Activated T-cell treated with anti-CD3 and anti-CD28 coated beads for 48 hours (primary cell): Measurements from ENCODE around the gene ERVK3-1.
A peak's percentile ranks its signal among the peaks of the same experiment; 100 is the strongest.
"Not testable (repeated sequence)": the region's sequence is repeated elsewhere in the genome, so short reads cannot be mapped to it uniquely, and the experiment has no call there.

Source experiments
- DNase-seq: peaks from one replicate; pipeline ENCODE4 v3.0.0-alpha.2; 2020; ENCODE audit warnings: low read depth

Gene ERVK3-1

DNA sequence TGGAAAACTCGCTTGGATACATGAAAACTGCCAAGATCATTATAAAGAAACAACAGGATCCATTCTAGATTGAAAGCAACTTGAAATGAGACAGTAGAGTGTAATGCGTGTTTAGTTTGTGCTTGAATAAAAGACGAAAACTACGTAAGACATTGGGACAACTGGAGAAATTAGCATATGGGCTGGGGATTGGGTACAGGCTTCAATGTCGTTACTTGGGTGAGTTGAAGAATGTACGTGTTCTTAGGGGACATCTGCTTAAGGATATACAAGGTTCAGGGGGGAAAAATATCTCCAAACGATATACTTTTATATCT is 471 bp upstream of the ERVK3-1 start:
- DNase-seq: no peak

DNA sequence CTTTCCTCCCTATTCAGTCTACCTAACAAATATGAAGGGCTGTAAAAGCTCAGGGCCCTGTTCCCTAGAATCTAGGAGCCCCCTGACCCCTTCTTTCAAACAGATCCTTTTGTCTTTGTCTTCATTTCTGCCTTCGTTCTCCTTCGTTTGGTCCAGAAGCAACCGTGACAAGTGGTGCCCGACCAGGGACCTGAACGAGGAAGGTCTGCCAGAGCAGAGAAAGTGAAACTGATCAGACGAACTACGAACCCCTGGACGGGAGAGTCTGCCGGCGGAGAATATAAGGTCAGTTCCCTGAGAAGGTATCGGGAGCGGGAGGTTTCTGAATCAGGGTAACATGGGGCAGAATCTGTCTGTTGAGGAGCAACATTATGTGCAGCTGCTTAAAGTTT is 751 bp downstream of the ERVK3-1 start:
- no peak for DNase-seq

DNA sequence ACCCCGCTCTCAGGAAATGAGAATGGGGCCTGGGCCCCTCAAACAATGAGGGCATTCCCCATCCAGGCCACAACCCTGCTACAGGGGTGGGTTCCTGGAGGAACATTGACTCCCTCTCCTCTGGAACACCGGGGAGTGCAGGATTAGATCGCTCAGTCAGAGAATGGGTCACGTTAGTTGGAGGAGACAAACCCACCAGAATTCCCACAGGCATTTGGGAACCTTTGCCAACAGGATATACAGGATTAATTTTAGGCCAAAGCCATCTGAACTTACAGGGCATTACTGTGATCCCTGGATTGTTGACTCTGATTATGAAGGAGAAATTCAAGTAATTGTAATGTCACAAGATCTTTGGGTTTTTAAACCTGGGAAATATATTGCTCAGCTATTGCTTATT is 2.6 kb downstream of the ERVK3-1 start:
- DNase-seq: no peak

DNA sequence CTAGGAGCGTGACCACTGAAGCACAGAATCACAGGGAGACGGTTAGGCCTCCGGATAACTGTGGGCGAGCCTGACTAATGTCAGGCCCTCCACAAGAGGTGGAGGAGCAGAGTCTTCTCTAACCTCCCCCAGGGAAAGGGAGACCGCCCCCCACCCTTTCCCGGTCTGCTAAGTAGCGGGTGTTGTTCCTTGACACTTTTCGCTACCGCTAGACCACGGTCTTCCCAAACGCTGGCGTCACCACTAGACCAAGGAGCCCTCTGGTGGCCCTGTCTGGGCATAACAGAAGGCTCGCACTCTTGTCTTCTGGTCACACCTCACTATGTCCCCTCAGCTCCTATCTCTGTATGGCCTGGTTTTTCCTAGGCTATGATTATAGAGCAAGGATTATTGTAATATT is 5.5 kb downstream of the ERVK3-1 start:
- DNase-seq: not testable (repeated sequence)

DNA sequence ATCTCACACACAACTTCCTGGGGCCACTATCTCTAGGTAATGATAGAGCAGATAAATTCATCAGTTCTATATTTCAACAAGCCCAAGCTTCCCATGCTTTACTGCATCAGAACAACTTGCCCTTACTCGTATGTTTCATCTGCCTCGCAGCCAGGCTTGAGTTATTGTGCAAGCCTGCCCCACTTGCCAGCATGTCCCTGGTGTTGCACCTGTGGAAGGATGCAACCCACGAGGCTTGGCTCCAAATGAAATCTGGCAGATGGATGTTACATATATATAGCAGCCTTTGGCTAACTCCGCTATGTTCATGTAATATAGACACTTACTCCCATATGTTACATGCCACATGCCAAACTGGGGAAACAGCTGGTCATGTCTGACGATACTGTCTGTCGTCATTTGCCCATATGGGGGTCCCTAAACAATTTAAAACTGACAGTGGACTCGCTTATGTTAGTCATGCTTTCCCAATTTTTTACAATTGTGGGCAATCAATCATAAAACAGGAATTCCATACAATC is 6.2 kb downstream of the ERVK3-1 start:
- no peak for DNase-seq

DNA sequence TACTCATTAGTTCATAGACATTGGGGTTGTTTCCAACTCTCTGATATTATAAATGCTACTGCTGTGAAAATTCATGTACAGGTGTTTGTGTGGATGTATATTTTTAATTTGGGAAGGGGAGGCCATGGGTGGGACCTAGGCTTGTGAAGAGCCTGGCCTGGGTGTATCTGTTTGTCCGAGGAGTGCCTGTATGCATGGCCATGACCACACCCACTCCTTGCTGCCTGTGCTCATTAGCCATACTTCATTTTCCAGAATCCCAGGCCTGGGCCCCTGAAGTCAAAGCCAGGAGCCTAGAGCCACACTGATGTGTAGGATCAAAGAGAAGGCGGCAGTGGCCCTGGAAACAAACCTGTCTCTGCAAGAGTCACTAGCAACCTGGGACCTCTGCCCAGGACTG is 10.4 kb downstream of the ERVK3-1 start:
- DNase-seq: no peak

DNA sequence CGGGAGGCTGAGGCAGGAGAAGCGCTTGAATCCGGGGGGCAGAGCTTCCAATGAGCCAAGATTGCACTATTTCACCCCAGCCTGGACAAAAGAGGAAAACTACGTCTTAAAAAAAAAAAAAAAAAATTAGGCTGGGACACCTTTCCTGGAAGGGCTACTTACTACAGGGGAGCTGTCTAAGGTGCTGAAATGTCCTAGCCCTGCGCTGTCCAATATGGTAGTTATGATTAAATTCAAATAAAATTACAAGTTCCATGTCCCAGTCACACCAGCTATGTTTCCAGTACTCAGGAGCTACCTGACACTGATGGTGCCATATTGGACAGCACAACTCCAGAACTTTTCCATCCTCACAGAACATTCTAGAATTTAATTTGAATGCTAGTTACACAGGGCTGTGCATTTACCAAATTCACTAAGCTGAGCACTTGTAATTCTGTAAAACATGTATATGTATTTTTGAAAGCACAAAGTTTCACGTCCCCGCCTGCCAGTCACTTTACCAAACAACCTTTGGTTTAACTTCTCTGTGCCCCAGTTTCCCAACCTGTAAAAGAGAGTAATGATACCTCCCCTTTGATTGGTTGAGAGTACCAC is 12.4 kb downstream of the ERVK3-1 start:
- DNase-seq: no peak

DNA sequence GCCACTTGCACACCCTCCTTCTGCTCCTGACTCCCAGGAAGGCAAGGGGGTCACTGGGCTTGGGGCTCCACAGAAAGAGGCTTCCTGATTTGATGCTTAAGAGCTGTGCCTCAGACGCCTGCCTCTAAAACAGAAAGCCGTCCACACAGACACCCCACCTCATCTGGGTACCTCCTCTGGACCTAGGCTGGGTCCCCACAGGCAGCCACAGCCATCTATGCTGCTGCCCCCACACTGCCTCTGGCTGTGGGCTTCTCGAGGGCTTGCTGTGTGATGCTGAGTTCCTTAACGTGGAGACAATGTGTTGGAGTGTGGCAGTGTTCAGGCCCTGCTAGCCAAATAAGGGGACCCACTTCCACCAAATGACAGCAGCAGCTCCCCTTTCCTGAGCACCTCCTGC is 13.1 kb downstream of the ERVK3-1 start:
- no peak for DNase-seq

DNA sequence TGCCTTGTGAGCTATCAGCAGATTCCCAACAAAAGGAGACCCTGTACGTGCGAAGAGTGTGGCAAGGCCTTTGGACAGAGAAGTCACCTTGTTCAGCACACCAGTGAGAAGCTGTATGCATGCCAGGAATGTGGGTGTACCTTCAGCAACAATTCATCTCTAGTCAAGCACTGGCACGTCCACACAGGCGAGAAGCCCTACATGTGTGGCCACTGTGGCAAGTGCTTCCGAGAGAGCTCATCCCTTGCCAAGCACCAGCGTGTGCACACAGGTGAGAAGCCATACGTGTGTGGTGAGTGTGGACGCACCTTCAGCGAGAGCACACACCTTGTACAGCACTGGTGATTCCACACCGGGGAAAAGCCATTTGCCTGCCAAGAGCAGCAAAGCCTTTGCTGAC is 14.1 kb downstream of the ERVK3-1 start:
- no peak for DNase-seq

DNA sequence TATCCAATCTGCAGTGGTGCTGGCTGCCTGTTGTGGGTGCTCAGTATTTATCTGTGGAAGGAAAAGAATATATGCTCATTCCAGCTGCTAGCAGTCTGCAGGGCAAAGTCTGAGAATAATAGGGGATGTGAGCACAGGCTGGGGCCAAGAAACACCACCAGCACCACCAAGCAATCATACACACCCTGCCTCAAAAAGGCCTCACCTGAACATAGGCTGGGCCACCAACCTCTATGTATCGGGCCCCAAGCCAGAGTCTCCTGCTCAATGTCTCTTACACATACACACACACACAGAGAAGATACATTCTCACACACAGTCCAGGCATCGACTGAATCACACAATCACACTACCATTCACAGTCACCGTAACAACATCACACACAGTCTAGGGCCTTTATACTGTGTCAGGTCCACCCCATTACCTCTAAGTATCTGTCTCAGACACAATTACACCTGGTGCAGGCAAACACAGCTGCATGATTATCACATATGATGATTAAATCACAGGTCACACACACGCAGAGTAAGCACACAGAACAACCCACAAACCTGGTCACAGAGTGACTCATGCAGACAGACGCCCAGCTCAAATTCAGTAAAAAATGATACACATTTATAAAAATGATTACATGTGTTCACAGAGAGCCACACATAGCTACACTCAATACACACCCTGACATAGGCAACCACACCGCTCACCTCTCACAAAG is 20.3 kb downstream of the ERVK3-1 start:
- peak; percentile 12 for DNase-seq

DNA sequence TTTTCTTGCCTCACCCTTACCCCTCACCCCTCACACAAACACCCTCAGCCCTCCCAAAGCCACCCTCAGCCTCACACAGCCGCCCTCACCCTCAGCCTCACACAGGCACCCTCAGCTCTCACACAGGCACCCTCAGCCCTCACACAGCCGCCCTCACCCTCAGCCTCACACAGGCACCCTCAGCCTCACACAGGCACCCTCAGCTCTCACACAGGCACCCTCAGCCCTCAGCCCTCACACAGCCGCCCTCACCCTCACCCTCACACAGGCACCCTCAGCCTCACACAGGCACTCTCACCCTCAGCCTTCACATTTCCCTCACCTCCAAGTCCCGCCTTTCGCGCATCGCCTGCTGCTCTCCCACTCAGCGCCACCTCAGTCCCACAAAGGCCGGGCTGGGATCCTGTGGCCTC is 21.3 kb downstream of the ERVK3-1 start:
- DNase-seq: no peak

DNA sequence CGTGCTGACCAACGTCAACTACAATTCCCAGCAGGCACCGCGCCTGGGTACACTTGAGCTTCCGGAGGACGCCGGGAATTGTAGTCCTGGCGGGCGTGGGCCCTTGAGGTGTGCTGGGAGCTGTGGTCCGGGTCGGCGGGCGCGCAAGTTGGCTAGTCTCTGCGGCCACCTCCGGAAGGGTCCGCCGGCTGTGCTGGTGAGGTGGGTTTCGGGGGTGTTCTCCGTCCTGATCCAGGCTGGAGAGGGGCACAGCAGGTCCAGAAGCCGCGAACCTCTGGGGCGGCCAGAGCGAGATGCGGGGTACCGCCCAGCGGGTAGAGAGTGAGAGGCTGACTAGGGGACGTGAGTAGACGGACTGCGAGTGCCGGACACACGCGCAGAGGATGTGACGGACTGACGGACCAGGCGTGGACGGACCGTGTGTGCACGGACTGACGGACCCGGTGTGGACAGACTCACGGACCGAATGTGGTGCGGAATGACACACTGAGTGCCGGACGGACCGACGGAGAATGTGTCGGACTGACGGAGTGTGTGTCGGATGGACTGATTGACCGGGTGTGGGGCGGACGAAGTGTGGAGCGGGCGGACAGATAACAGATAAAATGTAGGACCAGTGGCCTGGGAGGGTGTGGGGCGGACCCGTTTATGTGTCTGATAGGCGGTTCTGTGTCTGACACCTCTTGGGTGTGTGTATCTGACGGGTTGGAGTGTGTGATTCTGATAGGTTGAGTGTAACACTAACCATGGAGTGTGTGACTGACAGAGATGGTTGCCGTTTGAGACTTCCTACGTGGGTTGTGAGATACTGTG is 21.9 kb downstream of the ERVK3-1 start, which contains the start of gene ZSCAN22:
TSS of gene ZSCAN22 (plus strand) at position 81 of the 813 bp plus-strand sequence. CDS start 7,809 bp downstream, outside the sequence.
- peak; percentile 87 for DNase-seq

DNA sequence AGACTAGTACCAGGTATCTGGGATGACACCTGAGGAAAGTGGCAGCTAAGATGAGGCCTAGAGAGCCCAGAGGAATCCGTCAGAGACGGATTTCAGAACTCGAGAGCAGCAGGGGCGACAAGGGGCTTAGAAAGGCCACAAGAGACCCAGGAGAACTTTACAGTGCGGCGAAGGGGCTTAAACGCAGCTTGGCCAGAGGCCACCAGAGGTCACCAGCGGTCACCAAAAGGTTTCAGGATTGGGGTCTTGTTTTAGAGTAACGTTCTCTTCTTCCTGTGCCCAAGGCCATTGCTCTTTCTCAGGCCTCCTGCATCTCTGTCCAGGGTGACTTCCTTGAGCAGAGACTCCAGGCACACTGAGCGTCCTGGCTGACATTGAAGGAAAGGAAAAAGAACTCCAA is 23.8 kb downstream of the ERVK3-1 start:
- no peak for DNase-seq

DNA sequence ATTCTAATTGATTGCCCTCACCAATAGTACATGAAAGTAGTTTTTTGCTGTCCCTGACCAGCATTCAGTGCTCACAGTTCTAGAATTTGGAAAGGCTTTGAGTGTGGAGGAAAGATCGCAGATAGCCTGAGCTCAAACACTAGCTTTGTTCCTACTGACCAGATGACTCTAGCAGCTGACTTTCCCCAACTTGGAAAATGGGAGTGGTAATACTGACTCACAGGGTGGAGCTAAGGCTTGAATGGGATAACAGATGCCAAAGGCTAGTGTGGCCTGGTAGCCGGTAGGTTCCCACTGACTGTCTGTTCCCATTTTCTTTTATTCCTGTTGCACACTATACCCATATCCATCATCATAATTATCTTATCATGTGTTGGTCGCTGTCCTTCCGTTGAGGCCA is 25.3 kb downstream of the ERVK3-1 start:
- DNase-seq: no peak

DNA sequence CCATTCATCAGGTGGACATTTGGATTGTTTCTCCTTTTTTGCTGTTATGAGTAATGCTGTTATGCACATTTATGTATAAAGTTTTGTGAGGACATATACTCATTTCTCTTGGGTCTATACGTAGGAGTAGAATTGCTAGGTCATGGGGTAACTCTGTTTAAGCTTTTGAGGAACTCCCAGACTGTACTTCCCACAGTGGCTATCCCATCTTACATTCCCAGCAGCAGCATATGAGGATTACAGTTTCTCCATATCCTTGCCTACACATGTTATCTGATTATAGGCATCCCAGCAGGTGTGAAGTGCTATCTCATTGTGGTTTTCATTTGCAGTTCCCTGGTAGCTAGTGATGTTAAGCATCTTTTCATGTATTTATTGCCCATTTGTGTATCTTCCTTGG is 27.5 kb downstream of the ERVK3-1 start:
- no peak for DNase-seq

DNA sequence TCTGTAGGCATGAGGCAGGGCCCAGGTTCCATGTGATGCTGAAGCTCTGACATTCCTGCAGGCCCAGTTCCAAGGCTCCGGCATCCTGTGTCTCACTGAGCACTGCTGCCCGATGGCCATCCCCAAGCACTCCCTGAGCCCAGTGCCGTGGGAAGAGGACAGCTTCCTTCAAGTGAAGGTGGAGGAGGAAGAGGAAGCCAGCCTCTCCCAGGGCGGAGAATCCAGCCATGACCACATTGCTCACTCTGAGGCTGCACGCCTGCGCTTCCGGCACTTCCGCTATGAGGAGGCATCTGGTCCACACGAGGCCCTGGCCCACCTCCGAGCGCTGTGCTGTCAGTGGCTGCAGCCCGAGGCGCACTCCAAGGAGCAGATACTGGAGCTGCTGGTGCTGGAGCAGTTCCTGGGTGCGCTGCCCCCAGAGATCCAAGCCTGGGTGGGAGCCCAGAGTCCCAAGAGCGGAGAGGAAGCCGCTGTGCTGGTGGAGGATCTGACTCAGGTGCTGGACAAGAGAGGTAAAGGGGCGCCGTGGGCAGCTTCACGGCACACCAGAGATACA is 29.6 kb downstream of the ERVK3-1 start:
- DNase-seq: no peak

DNA sequence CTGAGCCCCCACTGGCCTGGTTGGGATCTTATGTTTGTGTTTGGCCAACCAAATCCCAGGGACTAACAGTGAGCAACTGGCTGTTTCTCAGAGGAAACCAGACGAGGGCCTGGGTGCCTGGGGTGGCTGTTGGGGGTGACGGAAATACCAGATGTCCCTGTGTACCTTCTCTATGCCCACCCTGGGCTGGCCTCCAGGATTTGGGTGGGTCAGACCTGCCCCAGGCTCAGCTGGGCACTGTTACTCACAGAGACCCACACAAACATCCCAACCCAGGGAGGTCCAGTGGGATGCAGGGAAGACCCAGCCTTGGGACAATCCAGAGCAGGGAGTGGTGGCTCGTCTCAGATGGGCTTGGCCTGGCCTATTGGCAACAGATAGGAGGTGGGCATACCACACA is 30.5 kb downstream of the ERVK3-1 start:
- no peak for DNase-seq

DNA sequence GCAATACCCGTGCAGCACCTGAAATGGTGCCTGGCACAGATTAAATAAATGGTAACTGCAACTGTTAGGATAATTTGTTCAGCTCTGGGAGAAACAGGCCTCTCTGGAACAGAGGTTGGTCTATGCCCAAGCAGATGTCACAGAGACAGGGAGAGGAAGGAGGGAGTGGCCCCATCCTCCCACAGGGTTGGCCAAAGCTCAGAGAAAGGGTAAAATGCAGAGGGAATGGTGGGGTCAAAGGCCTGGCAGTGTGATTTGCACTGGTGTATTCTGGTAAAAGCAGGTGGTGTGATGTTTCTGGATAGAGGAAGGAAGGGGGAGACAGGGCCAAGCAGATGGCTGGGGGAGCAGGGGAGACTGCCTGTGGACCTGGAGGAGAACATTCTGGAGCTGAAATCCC is 31.0 kb downstream of the ERVK3-1 start:
- DNase-seq: no peak

DNA sequence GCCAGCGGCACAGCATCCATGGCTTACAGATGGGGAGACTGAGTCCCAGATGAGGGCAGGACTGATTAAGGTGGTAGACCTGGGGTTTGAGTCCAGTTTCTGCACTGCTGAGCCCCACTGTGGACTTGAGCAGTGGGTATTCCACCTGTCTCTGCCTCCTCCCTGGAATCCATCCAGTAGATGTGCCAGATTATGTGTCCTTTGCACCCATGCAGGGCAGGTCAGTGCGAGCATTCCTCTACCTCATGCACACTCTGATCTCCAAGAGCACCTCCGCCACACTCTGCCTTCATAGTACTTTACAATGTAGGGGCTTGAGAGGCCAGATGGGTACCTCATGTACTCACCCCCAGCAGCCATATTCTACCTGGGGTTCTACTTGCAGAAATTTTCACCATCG is 31.6 kb downstream of the ERVK3-1 start:
- DNase-seq: no peak

DNA sequence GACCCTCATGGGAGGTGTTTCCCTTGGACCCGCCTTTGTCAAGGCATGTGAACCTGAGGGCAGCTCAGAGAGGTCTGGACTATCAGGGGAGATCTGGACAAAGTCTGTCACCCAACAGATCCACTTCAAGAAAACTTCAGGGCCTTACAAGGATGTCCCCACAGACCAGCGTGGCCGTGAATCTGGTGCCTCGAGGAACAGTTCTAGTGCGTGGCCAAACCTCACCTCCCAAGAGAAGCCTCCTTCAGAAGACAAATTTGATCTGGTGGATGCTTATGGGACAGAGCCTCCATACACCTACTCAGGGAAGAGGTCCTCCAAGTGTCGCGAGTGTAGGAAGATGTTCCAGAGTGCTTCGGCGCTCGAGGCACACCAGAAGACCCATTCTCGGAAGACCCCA is 33.2 kb downstream of the ERVK3-1 start:
- no peak for DNase-seq

DNA sequence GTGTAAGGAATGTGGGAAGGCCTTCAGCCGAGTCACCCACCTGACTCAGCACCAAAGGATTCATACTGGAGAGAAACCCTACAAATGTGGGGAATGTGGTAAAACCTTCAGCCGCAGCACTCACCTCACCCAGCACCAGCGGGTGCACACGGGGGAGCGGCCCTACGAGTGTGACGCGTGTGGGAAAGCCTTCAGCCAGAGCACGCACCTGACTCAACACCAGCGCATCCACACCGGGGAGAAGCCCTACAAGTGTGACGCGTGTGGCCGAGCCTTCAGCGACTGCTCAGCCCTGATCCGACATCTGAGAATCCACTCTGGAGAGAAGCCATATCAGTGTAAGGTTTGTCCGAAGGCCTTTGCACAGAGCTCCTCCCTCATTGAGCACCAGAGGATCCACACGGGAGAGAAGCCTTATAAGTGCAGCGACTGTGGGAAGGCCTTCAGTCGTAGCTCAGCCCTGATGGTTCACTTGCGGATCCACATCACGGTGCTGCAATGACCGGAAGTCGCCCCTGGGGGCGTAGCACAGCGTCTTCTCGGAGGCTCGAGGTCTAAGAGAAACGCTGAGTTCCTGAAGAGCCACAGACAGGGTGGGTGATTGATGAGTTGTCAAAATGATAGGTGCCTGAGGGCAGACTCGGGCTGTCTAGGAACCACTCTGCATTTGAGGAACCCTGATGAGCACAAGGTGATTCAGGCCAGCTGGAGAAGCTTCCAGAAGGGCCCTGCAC is 33.8 kb downstream of the ERVK3-1 start:
- no peak for DNase-seq

DNA sequence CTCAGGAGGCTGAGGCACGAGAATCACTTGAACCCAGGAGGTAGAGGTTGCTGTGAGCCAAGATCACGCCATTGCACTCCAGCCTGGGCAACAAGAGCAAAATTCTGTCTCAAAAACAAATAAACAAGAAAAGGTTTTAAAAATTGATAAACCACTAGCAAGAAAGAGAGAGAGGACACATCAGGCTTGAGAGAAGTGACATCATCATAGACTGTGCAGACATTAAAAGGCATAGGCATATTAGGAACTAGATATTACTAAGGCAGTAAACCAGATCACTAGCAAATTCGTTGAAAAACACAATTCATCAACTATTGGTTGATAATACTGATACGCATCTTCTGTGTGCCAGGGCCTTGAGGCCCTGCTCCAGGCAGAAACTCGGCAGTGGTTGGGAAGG is 40.4 kb downstream of the ERVK3-1 start:
- no peak for DNase-seq
